GM12878 (cell line): ENCODE results near the gene PHC3.

Experiments
- CTCF ChIP-seq, 3 experiments: IDR thresholded peaks in 2 of 3; conservative IDR thresholded peaks in 1 of 3; 2 replicates each; pipeline ENCODE4 v1.5.1; 2011; ENCODE audit warnings: low read depth in 3 of 3, low read length in 3 of 3, mild to moderate bottlenecking in 3 of 3, control low read depth in 2 of 3, moderate library complexity in 2 of 3, inconsistent platforms in 1 of 3, mixed read lengths in 1 of 3; ENCODE audit not compliant: control insufficient read depth in 2 of 3, insufficient read depth in 1 of 3; ENCODE audit errors: extremely low read depth in 1 of 3
- E2F4 ChIP-seq: IDR thresholded peaks from 2 replicates; pipeline ENCODE4 v1.6.1; 2012; ENCODE audit warnings: low read depth, low read length, improper control_type of control experiment
- E2F8 ChIP-seq: fragments of 450-650 bp; IDR thresholded peaks from 2 replicates; pipeline ENCODE4 v1.6.1; 2018; ENCODE audit warnings: mild to moderate bottlenecking, low read depth, moderate library complexity; ENCODE audit not compliant: partially characterized antibody
- ESRRA ChIP-seq: IDR thresholded peaks from 2 replicates; pipeline ENCODE4 v1.6.1; 2012; ENCODE audit warnings: mild to moderate bottlenecking, low read length, improper control_type of control experiment
- JUNB ChIP-seq: IDR thresholded peaks from 2 replicates; pipeline ENCODE4 v1.6.1; 2016; ENCODE audit warnings: antibody characterized with exemption, mild to moderate bottlenecking
- MAX ChIP-seq: IDR thresholded peaks from 2 replicates; pipeline ENCODE4 v1.6.1; 2012; ENCODE audit warnings: low read depth, low read length, improper control_type of control experiment
- MLLT1 ChIP-seq: fragments of 450-650 bp; IDR thresholded peaks from 2 replicates; pipeline ENCODE4 v1.6.1; 2016; ENCODE audit warnings: mild to moderate bottlenecking
- SP1 ChIP-seq: IDR thresholded peaks from one replicate; pipeline ENCODE4 v1.6.1; 2011; ENCODE audit warnings: low read depth, low read length

GRCh38 chr3:170057550-170057949, 124.0 kb downstream of the PHC3 start:
- TF ChIP-seq E2F4 (no peak), JUNB (no peak), SP1 (no peak), E2F8 (no peak), ESRRA (no peak), CTCF (IDR thresholded peaks at IDR 0.05 in 2 of 3, conservative IDR thresholded peaks at IDR 0.05 in 1 of 3; ENCODE audit: control insufficient read depth in 2 of 3, extremely low read depth in 1 of 3, insufficient read depth in 1 of 3, low read depth in 3 of 3, low read length in 3 of 3) (no peak), MLLT1 (no peak), MAX (no peak)
